ENCODE measurements around the gene B4GALNT3.

The B4GALNT3 gene

GRCh38 chr12:563787-564298 is 104.1 kb downstream of the B4GALNT3 start:
- Histone ChIP-seq H3K27me3 (ENCODE audit: insufficient read depth, low read length) (peaks cover 9% of the 10 kb centered on the region), H3K9me3 (ENCODE audit: low read length) (no peaks in the 10 kb centered on the region), H3K36me3 (ENCODE audit: insufficient read depth, low read length) (no peaks in the 10 kb centered on the region), H2AFZ (ENCODE audit: low read depth, low read length) (no peak overlapping the region), H3K4me3 (ENCODE audit: low read length) (no peak overlapping the region), H3K4me1 (ENCODE audit: insufficient read depth, low read length) (no peaks in the 10 kb centered on the region)

GRCh38 chr12:565161-565560 is 105.4 kb downstream of the B4GALNT3 start:
- H2AFZ ChIP-seq (ENCODE audit: low read depth, low read length): no peak overlapping the region
- H3K27me3 ChIP-seq (ENCODE audit: insufficient read depth, low read length): peaks cover 13% of the 10 kb centered on the region
- no peaks in the 10 kb centered on the region for H3K36me3 ChIP-seq (ENCODE audit: insufficient read depth, low read length)
- H3K4me3 ChIP-seq (ENCODE audit: low read length): no peak overlapping the region
- no peaks in the 10 kb centered on the region for H3K9me3 ChIP-seq (ENCODE audit: low read length)
- H3K4me1 ChIP-seq (ENCODE audit: insufficient read depth, low read length): peaks cover 5% of the 10 kb centered on the region

GRCh38 chr12:565589-566105 is 105.9 kb downstream of the B4GALNT3 start:
- Histone ChIP-seq H3K4me1 (ENCODE audit: insufficient read depth, low read length) (peaks cover 9% of the 10 kb centered on the region), H3K4me3 (ENCODE audit: low read length) (no peak overlapping the region), H3K27me3 (ENCODE audit: insufficient read depth, low read length) (peaks cover 13% of the 10 kb centered on the region), H3K9me3 (ENCODE audit: low read length) (no peaks in the 10 kb centered on the region), H2AFZ (ENCODE audit: low read depth, low read length) (no peak overlapping the region), H3K36me3 (ENCODE audit: insufficient read depth, low read length) (no peaks in the 10 kb centered on the region)

DNA sequence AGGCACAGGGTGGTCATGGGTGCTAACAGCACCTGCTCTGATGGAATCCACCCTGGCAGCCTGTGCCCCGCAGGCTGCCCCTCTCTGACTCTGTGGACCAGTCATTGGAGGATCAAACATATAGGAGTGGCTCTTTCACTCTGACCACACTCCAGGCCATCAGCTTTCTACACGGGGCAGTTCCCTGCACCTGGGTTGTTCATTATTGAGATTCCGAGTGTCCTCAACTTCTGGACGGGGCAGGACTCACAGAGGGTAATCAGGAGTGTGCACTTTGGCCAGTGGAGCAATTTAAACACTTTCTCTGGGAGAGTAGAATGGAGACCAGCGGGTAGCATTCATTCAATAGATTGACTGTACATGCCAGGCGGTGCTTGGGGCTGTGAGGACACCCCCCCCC is 108.7 kb downstream of the B4GALNT3 start:
- Histone ChIP-seq H2AFZ (ENCODE audit: low read depth, low read length) (no peak overlapping the region), H3K9me3 (ENCODE audit: low read length) (no peaks in the 10 kb centered on the region), H3K4me1 (ENCODE audit: insufficient read depth, low read length) (peaks cover 14% of the 10 kb centered on the region), H3K36me3 (ENCODE audit: insufficient read depth, low read length) (no peaks in the 10 kb centered on the region), H3K27me3 (ENCODE audit: insufficient read depth, low read length) (peaks cover 13% of the 10 kb centered on the region), H3K4me3 (ENCODE audit: low read length) (no peak overlapping the region)

- Histone ChIP-seq H3K4me1 (ENCODE audit: insufficient read depth, low read length) (peaks cover 14% of the 10 kb centered on the region), H3K9me3 (ENCODE audit: low read length) (no peaks in the 10 kb centered on the region), H3K36me3 (ENCODE audit: insufficient read depth, low read length) (no peaks in the 10 kb centered on the region), H3K4me3 (ENCODE audit: low read length) (peak overlapping the region; percentile 76), H2AFZ (ENCODE audit: low read depth, low read length) (peak overlapping the region; percentile 99), H3K27me3 (ENCODE audit: insufficient read depth, low read length) (peaks cover 13% of the 10 kb centered on the region)
Measured at GRCh38 chr12:569091-569676, 109.4 kb downstream of the B4GALNT3 start.

GRCh38 chr12:569803-570434 is 110.2 kb downstream of the B4GALNT3 start:
- H3K36me3 ChIP-seq (ENCODE audit: insufficient read depth, low read length): no peaks in the 10 kb centered on the region
- H3K9me3 ChIP-seq (ENCODE audit: low read length): no peaks in the 10 kb centered on the region
- H3K4me3 ChIP-seq (ENCODE audit: low read length): peak overlapping the region; percentile 76
- peak overlapping the region; percentile 99 for H2AFZ ChIP-seq (ENCODE audit: low read depth, low read length)
- peaks cover 14% of the 10 kb centered on the region for H3K4me1 ChIP-seq (ENCODE audit: insufficient read depth, low read length)
- H3K27me3 ChIP-seq (ENCODE audit: insufficient read depth, low read length): peaks cover 13% of the 10 kb centered on the region

GRCh38 chr12:570435-570920 is 110.7 kb downstream of the B4GALNT3 start:
- Histone ChIP-seq H3K4me3 (ENCODE audit: low read length) (peak overlapping the region; percentile 76), H2AFZ (ENCODE audit: low read depth, low read length) (peak overlapping the region; percentile 99), H3K27me3 (ENCODE audit: insufficient read depth, low read length) (peaks cover 13% of the 10 kb centered on the region), H3K36me3 (ENCODE audit: insufficient read depth, low read length) (no peaks in the 10 kb centered on the region), H3K4me1 (ENCODE audit: insufficient read depth, low read length) (peaks cover 14% of the 10 kb centered on the region), H3K9me3 (ENCODE audit: low read length) (no peaks in the 10 kb centered on the region)

- Histone ChIP-seq H2AFZ (ENCODE audit: low read depth, low read length) (peak overlapping the region; percentile 99), H3K9me3 (ENCODE audit: low read length) (no peaks in the 10 kb centered on the region), H3K4me3 (ENCODE audit: low read length) (peak overlapping the region; percentile 76), H3K27me3 (ENCODE audit: insufficient read depth, low read length) (peaks cover 9% of the 10 kb centered on the region), H3K36me3 (ENCODE audit: insufficient read depth, low read length) (no peaks in the 10 kb centered on the region), H3K4me1 (ENCODE audit: insufficient read depth, low read length) (peaks cover 17% of the 10 kb centered on the region)
Measured at GRCh38 chr12:570921-571794, 111.4 kb downstream of the B4GALNT3 start.

DNA sequence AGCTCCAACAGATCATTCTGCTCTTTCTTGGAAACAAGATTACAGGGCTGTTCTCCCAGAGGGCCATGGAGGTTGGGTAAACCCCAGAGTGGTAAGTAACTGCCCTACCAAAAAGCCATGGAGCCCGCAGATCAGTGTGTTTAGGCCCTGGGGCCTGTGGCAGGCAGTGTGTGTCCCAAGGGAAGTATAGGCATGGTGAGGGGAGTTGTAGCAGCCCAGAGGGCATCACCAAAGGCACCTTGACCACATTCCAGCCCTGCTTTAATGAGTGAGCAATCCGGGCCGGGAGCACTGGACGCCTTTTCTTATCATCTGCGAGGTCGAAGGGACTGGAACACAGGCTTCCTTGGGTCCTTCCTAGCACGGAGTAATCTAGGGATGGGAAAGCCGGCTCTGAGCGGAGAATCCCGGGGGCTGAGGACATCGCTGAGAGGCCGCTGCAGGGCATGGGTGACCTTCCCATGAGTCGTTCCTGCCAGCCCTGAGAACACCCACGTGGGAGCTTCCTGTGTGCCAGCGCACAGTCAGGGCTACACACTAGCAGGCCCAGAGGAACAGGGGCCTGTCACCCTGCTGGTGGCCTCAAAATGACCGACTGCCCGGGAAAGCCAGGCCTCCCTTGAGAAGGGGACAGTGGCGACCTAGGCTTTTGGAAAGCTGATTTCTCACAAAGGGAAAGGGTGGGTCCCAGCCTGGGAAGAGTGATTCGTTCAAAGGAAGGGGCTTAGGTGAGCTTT is 112.2 kb downstream of the B4GALNT3 start:
- no peak overlapping the region for H3K4me3 ChIP-seq (ENCODE audit: low read length)
- H3K36me3 ChIP-seq (ENCODE audit: insufficient read depth, low read length): no peaks in the 10 kb centered on the region
- H3K9me3 ChIP-seq (ENCODE audit: low read length): no peaks in the 10 kb centered on the region
- peaks cover 6% of the 10 kb centered on the region for H3K27me3 ChIP-seq (ENCODE audit: insufficient read depth, low read length)
- peaks cover 17% of the 10 kb centered on the region for H3K4me1 ChIP-seq (ENCODE audit: insufficient read depth, low read length)
- H2AFZ ChIP-seq (ENCODE audit: low read depth, low read length): no peak overlapping the region

DNA sequence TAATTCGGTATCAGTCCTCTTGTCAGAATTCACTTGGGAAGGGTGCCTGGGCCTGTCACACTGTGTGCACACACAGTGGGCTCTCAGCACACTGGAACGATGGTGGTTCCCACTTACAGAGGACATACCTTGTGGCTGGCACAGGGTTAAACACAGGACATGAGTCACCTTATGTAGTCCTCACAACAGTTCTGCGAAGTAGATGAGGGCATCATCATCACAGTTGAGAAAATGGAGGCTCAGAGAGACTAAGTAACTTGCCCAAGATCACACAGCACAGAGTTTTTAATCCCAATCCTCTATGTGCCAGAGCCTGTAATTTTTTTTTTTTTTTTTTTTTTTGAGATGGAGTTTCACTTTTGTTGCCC is 112.8 kb downstream of the B4GALNT3 start:
- Histone ChIP-seq H3K9me3 (ENCODE audit: low read length) (no peaks in the 10 kb centered on the region), H3K27me3 (ENCODE audit: insufficient read depth, low read length) (peaks cover 4% of the 10 kb centered on the region), H3K36me3 (ENCODE audit: insufficient read depth, low read length) (no peaks in the 10 kb centered on the region), H3K4me1 (ENCODE audit: insufficient read depth, low read length) (peaks cover 17% of the 10 kb centered on the region), H3K4me3 (ENCODE audit: low read length) (no peak overlapping the region), H2AFZ (ENCODE audit: low read depth, low read length) (no peak overlapping the region)

GRCh38 chr12:573232-573631 is 113.5 kb downstream of the B4GALNT3 start:
- Histone ChIP-seq H3K4me1 (ENCODE audit: insufficient read depth, low read length) (peaks cover 17% of the 10 kb centered on the region), H3K27me3 (ENCODE audit: insufficient read depth, low read length) (peaks cover 4% of the 10 kb centered on the region), H3K4me3 (ENCODE audit: low read length) (no peak overlapping the region), H3K36me3 (ENCODE audit: insufficient read depth, low read length) (no peaks in the 10 kb centered on the region), H3K9me3 (ENCODE audit: low read length) (no peaks in the 10 kb centered on the region), H2AFZ (ENCODE audit: low read depth, low read length) (no peak overlapping the region)

- no peaks in the 10 kb centered on the region for H3K36me3 ChIP-seq (ENCODE audit: insufficient read depth, low read length)
- no peak overlapping the region for H3K4me3 ChIP-seq (ENCODE audit: low read length)
- H2AFZ ChIP-seq (ENCODE audit: low read depth, low read length): no peak overlapping the region
- no peaks in the 10 kb centered on the region for H3K27me3 ChIP-seq (ENCODE audit: insufficient read depth, low read length)
- peaks cover 16% of the 10 kb centered on the region for H3K4me1 ChIP-seq (ENCODE audit: insufficient read depth, low read length)
- H3K9me3 ChIP-seq (ENCODE audit: low read length): no peaks in the 10 kb centered on the region
Measured at GRCh38 chr12:574475-575128, 114.9 kb downstream of the B4GALNT3 start.
